PC-3 (cell line): ENCODE measurements around the gene RFK. TPM values are rescaled to one million over a fixed set of nuclear protein-coding genes. Genes with fewer than 3 reads are reported as not detected.

Source experiments
- ATAC-seq: fragments of 200-7000 bp; cut with Tn5 transposase; 2 replicates; pipeline ENCODE4 v1.9.1; 2020; ENCODE audit warnings: mild to moderate bottlenecking, moderate library complexity
- BruUV-seq: library from RNA; stranded (reverse); fragments of 400-500 nt; replicated peaks from 2 replicates; lab custom pipeline; 2021; lab: Mats Ljungman, UMichigan
- CTCF ChIA-PET: fragments of 300-600 bp; sonication (Branson Sonifier 250); formaldehyde crosslinking; loops from one replicate; lab custom pipeline; 2022; ENCODE audit warnings: antibody characterized with exemption; lab: Charles Lee
- POLR2A ChIA-PET: fragments of 300-600 bp; sonication (Branson Sonifier 250); formaldehyde crosslinking; loops from one replicate; lab custom pipeline; 2022; ENCODE audit warnings: antibody characterized with exemption; ENCODE audit not compliant: unreplicated experiment; lab: Charles Lee
- DNase-seq: peaks from one replicate; pipeline ENCODE4 v3.0.0-alpha.2; 2015
- H2AFZ ChIP-seq: fragments of 300-600 bp; sonication (generic); 2 replicates; pipeline ENCODE4 v1.6.0; 2016; ENCODE audit warnings: antibody characterized with exemption, low read length
- H3F3A ChIP-seq: fragments of 300-600 bp; sonication (generic); one replicate; pipeline ENCODE4 v1.6.0; 2017; ENCODE audit warnings: antibody characterized with exemption, low read length, control low read depth, mild to moderate bottlenecking; ENCODE audit not compliant: unreplicated experiment
- H3K27ac ChIP-seq: fragments of 300-600 bp; sonication (generic); 2 replicates; pipeline ENCODE4 v1.5.1; 2016; ENCODE audit warnings: mild to moderate bottlenecking, low read length
- H3K27me3 ChIP-seq: fragments of 300-600 bp; sonication (generic); 2 replicates; pipeline ENCODE4 v1.6.1; 2016; ENCODE audit warnings: low read length, mixed read lengths
- H3K36me3 ChIP-seq: fragments of 300-600 bp; sonication (generic); 2 replicates; pipeline ENCODE4 v1.6.1; 2016; ENCODE audit warnings: low read depth, mixed run types, low read length, mixed read lengths
- H3K4me1 ChIP-seq: fragments of 300-600 bp; sonication (generic); 2 replicates; pipeline ENCODE4 v1.5.1; 2016; ENCODE audit warnings: low read length; ENCODE audit not compliant: insufficient read depth
- H3K4me2 ChIP-seq: fragments of 300-600 bp; sonication (generic); 2 replicates; pipeline ENCODE4 v1.6.0; 2016; ENCODE audit warnings: low read length
- H3K4me3 ChIP-seq: fragments of 300-600 bp; sonication (generic); 2 replicates; pipeline ENCODE4 v1.5.1; 2016; ENCODE audit warnings: mild to moderate bottlenecking, low read length, mixed read lengths
- H3K79me2 ChIP-seq: fragments of 300-600 bp; sonication (generic); 2 replicates; pipeline ENCODE4 v1.6.1; 2017; ENCODE audit warnings: low read length, mixed read lengths
- H3K9ac ChIP-seq: fragments of 300-600 bp; sonication (generic); 2 replicates; pipeline ENCODE4 v1.6.0; 2016; ENCODE audit warnings: mild to moderate bottlenecking, low read length
- H3K9me2 ChIP-seq: fragments of 300-600 bp; sonication (generic); replicated peaks from 2 replicates; pipeline ENCODE4 v1.6.1; 2016; ENCODE audit warnings: mixed run types, low read length, mixed read lengths
- H3K9me3 ChIP-seq: fragments of 300-600 bp; sonication (generic); 2 replicates; pipeline ENCODE4 v1.6.1; 2016; ENCODE audit warnings: low read length, mixed read lengths
- H4K20me1 ChIP-seq: fragments of 300-600 bp; sonication (generic); 2 replicates; pipeline ENCODE4 v1.6.1; 2016; ENCODE audit warnings: low read length, mixed read lengths
- EZH2 ChIP-seq: fragments of 300-600 bp; sonication (generic); IDR thresholded peaks from one replicate; pipeline ENCODE4 v1.6.1; 2017; ENCODE audit warnings: antibody characterized with exemption, mild to moderate bottlenecking, low read length; ENCODE audit not compliant: unreplicated experiment
- EZH2phosphoT487 ChIP-seq: fragments of 300-600 bp; sonication (generic); IDR thresholded peaks from 2 replicates; pipeline ENCODE4 v1.6.1; 2018; ENCODE audit warnings: mild to moderate bottlenecking, antibody characterized with exemption, low read length, borderline replicate concordance
- intact Hi-C: fragments of 100-400 bp; cut with micrococcal nuclease; formaldehyde crosslinking; loops from 2 replicates; pipeline ENCODE4 v1.9.0; 2023
- total RNA-seq: library from RNA; depleted of rRNA; stranded (reverse); fragments of >200 nt; gene quantifications from 2 replicates; pipeline ENCODE4 v1.2.3, GENCODE V29; 2014
- TF ChIP-seq, protein P1 (sequence below): fragments of 300-600 bp; sonication (generic); conservative IDR thresholded peaks from 2 replicates; pipeline ENCODE4 v1.5.1; 2017; ENCODE audit warnings: antibody characterized with exemption, low read depth, mild to moderate bottlenecking, low read length

The RFK gene
- total RNA-seq, 1 experiment from 2014 or later, result 8.1 TPM

DNA sequence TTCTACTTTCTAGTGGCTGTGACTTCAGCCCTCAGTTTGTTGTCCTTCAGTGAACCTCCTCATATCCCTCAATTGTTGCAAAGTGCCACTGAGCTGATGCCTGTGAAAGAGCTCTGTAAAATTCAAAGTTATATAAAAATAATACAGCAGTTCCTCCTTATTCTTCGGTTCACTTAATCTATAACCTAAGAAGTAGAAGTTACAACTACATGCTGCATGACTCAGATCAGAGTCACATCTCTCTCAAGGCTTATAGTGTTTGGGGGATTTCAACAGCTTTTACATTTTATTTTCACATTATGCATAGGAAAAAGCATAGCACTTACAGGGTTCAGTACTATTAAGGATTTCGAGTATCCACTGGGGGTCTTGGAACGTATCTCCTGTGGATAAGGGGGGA, 39.6 kb upstream of the RFK start:
- intact Hi-C loops, result no loop called here
- DNase-seq, result peak; percentile 52
- no peaks in the 10 kb centered on the region for H4K20me1 ChIP-seq
- no peaks in the 10 kb centered on the region for H3K9me3 ChIP-seq
- no TSS peak for BruUV-seq
- TF ChIP-seq, protein P1, sequence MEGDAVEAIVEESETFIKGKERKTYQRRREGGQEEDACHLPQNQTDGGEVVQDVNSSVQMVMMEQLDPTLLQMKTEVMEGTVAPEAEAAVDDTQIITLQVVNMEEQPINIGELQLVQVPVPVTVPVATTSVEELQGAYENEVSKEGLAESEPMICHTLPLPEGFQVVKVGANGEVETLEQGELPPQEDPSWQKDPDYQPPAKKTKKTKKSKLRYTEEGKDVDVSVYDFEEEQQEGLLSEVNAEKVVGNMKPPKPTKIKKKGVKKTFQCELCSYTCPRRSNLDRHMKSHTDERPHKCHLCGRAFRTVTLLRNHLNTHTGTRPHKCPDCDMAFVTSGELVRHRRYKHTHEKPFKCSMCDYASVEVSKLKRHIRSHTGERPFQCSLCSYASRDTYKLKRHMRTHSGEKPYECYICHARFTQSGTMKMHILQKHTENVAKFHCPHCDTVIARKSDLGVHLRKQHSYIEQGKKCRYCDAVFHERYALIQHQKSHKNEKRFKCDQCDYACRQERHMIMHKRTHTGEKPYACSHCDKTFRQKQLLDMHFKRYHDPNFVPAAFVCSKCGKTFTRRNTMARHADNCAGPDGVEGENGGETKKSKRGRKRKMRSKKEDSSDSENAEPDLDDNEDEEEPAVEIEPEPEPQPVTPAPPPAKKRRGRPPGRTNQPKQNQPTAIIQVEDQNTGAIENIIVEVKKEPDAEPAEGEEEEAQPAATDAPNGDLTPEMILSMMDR, result no peak
- H3K4me3 ChIP-seq, result no peak overlapping the region
- no peak overlapping the region for H3K27ac ChIP-seq
- no peaks in the 10 kb centered on the region for H3F3A ChIP-seq
- POLR2A ChIA-PET, result interaction anchor here (0.5 kb wide), 1 partner anchor 40 kb away, joined by 3 read pairs; the partner anchor contains the start of gene RFK
- H3K9ac ChIP-seq, result no peak overlapping the region
- ATAC-seq, result peak; percentile 81
- no peaks in the 10 kb centered on the region for H3K79me2 ChIP-seq
- H3K4me2 ChIP-seq, result no peak overlapping the region
- H3K4me1 ChIP-seq, result peaks cover 11% of the 10 kb centered on the region; the same call in 1 of the 2 replicates
- no peaks in the 10 kb centered on the region for H3K36me3 ChIP-seq
- no peak overlapping the region for H2AFZ ChIP-seq
- CTCF ChIA-PET, result no interaction called here
- H3K27me3 ChIP-seq, result no peaks in the 10 kb centered on the region
- H3K9me2 ChIP-seq, result no peaks in the 10 kb centered on the region

DNA sequence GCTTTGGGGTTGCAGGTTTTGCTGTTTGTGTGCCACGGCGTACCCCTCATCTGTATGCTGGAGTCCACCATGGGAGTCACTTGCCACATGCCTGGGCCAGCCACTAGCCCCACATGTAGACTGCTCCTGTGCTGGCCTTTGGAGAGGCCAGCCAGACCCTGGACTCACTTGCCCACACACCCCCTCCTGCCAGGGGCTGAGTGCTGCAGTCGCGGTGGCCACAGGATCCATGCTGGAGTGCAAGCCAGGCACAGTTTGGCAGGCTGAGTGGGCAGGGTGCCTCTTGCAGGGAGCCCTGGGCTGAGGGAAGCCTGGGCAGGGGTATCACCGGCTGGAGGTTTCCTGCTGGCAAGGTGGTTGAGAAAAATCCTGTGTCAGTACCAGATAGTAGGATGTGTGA, 39.2 kb upstream of the RFK start:
- TF ChIP-seq, protein P1, result no peak
- TF ChIP-seq EZH2 (no peak), EZH2phosphoT487 (no peak)
- H4K20me1 ChIP-seq, result no peaks in the 10 kb centered on the region
- H3K27ac ChIP-seq, result no peak overlapping the region
- CTCF ChIA-PET, result no interaction called here
- H3K9me3 ChIP-seq, result no peaks in the 10 kb centered on the region
- POLR2A ChIA-PET, result no interaction called here
- H3K4me2 ChIP-seq, result no peak overlapping the region
- H3K27me3 ChIP-seq, result no peaks in the 10 kb centered on the region
- no TSS peak for BruUV-seq
- ATAC-seq (peak; percentile 18; the same call in 1 of the 2 replicates), DNase-seq (no peak)
- intact Hi-C loops, result no loop called here
- H3K79me2 ChIP-seq, result no peaks in the 10 kb centered on the region
- no peaks in the 10 kb centered on the region for H3K36me3 ChIP-seq
- H2AFZ ChIP-seq, result no peak overlapping the region
- H3K4me1 ChIP-seq, result peaks cover 11% of the 10 kb centered on the region; the same call in 1 of the 2 replicates
- H3K9me2 ChIP-seq, result no peaks in the 10 kb centered on the region
- H3K9ac ChIP-seq, result no peak overlapping the region
- no peak overlapping the region for H3K4me3 ChIP-seq
- no peaks in the 10 kb centered on the region for H3F3A ChIP-seq

DNA sequence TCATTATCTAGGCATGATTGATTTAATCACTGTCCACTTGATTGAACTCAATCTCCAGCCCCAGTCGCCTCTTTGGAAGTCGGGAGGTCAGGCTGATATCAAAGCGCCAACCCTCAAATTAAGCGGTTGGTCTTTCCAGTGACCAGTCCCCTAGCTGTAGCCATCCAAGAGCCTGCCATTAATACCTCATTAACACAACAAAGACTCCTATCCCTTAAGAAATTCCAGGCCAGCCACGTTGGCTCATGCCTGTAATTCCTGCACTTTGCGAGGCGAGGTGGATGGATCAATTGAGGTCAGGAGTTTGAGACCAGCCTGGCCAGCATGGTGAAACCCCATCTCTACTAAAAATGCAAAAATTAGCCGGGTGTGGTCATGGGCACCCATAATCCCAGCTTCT, 37.4 kb upstream of the RFK start:
- CTCF ChIA-PET, result no interaction called here

More for the DNA sequence above, 37.4 kb upstream of the RFK start:
- Histone ChIP-seq H2AFZ (no peak overlapping the region), H3K9ac (no peak overlapping the region), H4K20me1 (no peaks in the 10 kb centered on the region), H3K4me2 (no peak overlapping the region), H3K27me3 (no peaks in the 10 kb centered on the region), H3K9me2 (no peaks in the 10 kb centered on the region), H3K9me3 (no peaks in the 10 kb centered on the region), H3K4me1 (peaks cover 11% of the 10 kb centered on the region; the same call in 1 of the 2 replicates), H3K79me2 (no peaks in the 10 kb centered on the region), H3F3A (no peaks in the 10 kb centered on the region), H3K4me3 (no peak overlapping the region), H3K27ac (no peak overlapping the region), H3K36me3 (no peaks in the 10 kb centered on the region)
- TF ChIP-seq EZH2phosphoT487 (no peak), EZH2 (no peak)
- TF ChIP-seq, protein P1, result no peak
- DNase-seq, result no peak
- POLR2A ChIA-PET, result no interaction called here
- BruUV-seq, result no TSS peak
- intact Hi-C loops, result no loop called here
- no peak for ATAC-seq
